WTC11 (cell line): Measurements from ENCODE around the gene RRP36. TPM values are rescaled to one million over a fixed set of nuclear protein-coding genes. Genes with fewer than 3 reads are reported as not detected.
A peak's percentile ranks its signal among the peaks of the same experiment; 100 is the strongest.

Source experiments
- ATAC-seq: fragments of 200-7000 bp; cut with Tn5 transposase; 2 replicates; pipeline ENCODE4 v1.10.0; 2021; ENCODE audit warnings: mild to moderate bottlenecking, moderate library complexity
- CTCF ChIA-PET: fragments of 300-600 bp; sonication (Branson Sonifier 250); formaldehyde crosslinking; loops from one replicate; lab custom pipeline; 2021; ENCODE audit warnings: antibody characterized with exemption; lab: Charles Lee
- POLR2A ChIA-PET: fragments of 350-600 bp; sonication (Branson Sonifier 250); formaldehyde crosslinking; loops from one replicate; lab custom pipeline; 2021; ENCODE audit warnings: antibody characterized with exemption; lab: Charles Lee
- DNase-seq: peaks from one replicate; pipeline ENCODE4 v3.0.0; 2021; ENCODE audit warnings: low spot score
- H3K27ac Mint-ChIP-seq: 2 replicates; pipeline ENCODE4 v1.8.0; 2021; ENCODE audit warnings: mixed read lengths
- H3K27me3 Mint-ChIP-seq: 2 replicates; pipeline ENCODE4 v1.8.0; 2021; ENCODE audit warnings: low read depth, mild to moderate bottlenecking, moderate library complexity, mixed read lengths
- H3K36me3 Mint-ChIP-seq: 2 replicates; pipeline ENCODE4 v1.8.0; 2021; ENCODE audit warnings: mixed read lengths
- H3K4me1 Mint-ChIP-seq: 2 replicates; pipeline ENCODE4 v1.8.0; 2022; ENCODE audit warnings: mixed read lengths
- H3K4me3 Mint-ChIP-seq: 2 replicates; pipeline ENCODE4 v1.8.0; 2021; ENCODE audit warnings: mild to moderate bottlenecking, moderate library complexity, mixed read lengths
- H3K9me3 Mint-ChIP-seq: 2 replicates; pipeline ENCODE4 v1.8.0; 2021; ENCODE audit warnings: mixed read lengths
- ARID4B ChIP-seq: sonication (generic); formaldehyde crosslinking; IDR thresholded peaks from 2 replicates; pipeline ENCODE4 v1.8.0; 2023; ENCODE audit warnings: missing genetic modification reagents, mild to moderate bottlenecking, borderline replicate concordance
- ATF3 ChIP-seq: sonication (generic); formaldehyde crosslinking; conservative IDR thresholded peaks from 2 replicates; pipeline ENCODE4 v1.8.1; 2022; ENCODE audit warnings: mild to moderate bottlenecking, missing genetic modification reagents
- CREB1 ChIP-seq: sonication (generic); formaldehyde crosslinking; IDR thresholded peaks from 2 replicates; pipeline ENCODE4 v1.8.0; 2023; ENCODE audit warnings: mild to moderate bottlenecking, missing genetic modification reagents
- E2F4 ChIP-seq: sonication (generic); formaldehyde crosslinking; IDR thresholded peaks from 2 replicates; pipeline ENCODE4 v1.8.1; 2022; ENCODE audit warnings: low read depth, mild to moderate bottlenecking, moderate library complexity, missing genetic modification reagents, borderline replicate concordance
- E2F5 ChIP-seq: sonication (generic); formaldehyde crosslinking; IDR thresholded peaks from 2 replicates; pipeline ENCODE4 v1.8.1; 2022; ENCODE audit warnings: mild to moderate bottlenecking, moderate library complexity, missing genetic modification reagents
- ESRRA ChIP-seq: sonication (generic); formaldehyde crosslinking; IDR thresholded peaks from 2 replicates; pipeline ENCODE4 v1.8.1; 2022; ENCODE audit warnings: mild to moderate bottlenecking, missing genetic modification reagents, borderline replicate concordance
- FOXJ3 ChIP-seq: sonication (generic); formaldehyde crosslinking; IDR thresholded peaks from 2 replicates; pipeline ENCODE4 v1.9.0; 2021; ENCODE audit warnings: missing genetic modification reagents, mild to moderate bottlenecking, borderline replicate concordance
- FOXK1 ChIP-seq: sonication (generic); formaldehyde crosslinking; IDR thresholded peaks from 2 replicates; pipeline ENCODE4 v1.8.0; 2022; ENCODE audit warnings: mild to moderate bottlenecking, moderate library complexity, missing genetic modification reagents
- KAT7 ChIP-seq: sonication (generic); formaldehyde crosslinking; IDR thresholded peaks from 2 replicates; pipeline ENCODE4 v1.8.1; 2023; ENCODE audit warnings: missing genetic modification reagents, mild to moderate bottlenecking, borderline replicate concordance
- NR1H2 ChIP-seq: sonication (generic); formaldehyde crosslinking; IDR thresholded peaks from 2 replicates; pipeline ENCODE4 v1.9.0; 2021; ENCODE audit warnings: mild to moderate bottlenecking, moderate library complexity, missing genetic modification reagents
- NR3C1 ChIP-seq: sonication (generic); formaldehyde crosslinking; conservative IDR thresholded peaks from 2 replicates; pipeline ENCODE4 v1.8.1; 2023; ENCODE audit warnings: low read depth, mild to moderate bottlenecking, missing genetic modification reagents
- OVOL2 ChIP-seq: fragments of 250-450 bp; sonication (Bioruptor Pico); IDR thresholded peaks from 2 replicates; pipeline ENCODE4 v1.9.0; 2021; ENCODE audit warnings: mild to moderate bottlenecking, borderline replicate concordance
- PREB ChIP-seq: sonication (generic); formaldehyde crosslinking; IDR thresholded peaks from 2 replicates; pipeline ENCODE4 v1.8.1; 2022; ENCODE audit warnings: mild to moderate bottlenecking, missing genetic modification reagents, moderate library complexity, borderline replicate concordance
- PRRX2 ChIP-seq: fragments of 250-450 bp; sonication (Bioruptor Pico); IDR thresholded peaks from 2 replicates; pipeline ENCODE4 v1.8.0; 2021; ENCODE audit warnings: mild to moderate bottlenecking
- RELA ChIP-seq: sonication (generic); formaldehyde crosslinking; IDR thresholded peaks from 2 replicates; pipeline ENCODE4 v1.8.1; 2022; ENCODE audit warnings: missing genetic modification reagents, mild to moderate bottlenecking, borderline replicate concordance
- RORB ChIP-seq: fragments of 250-450 bp; sonication (Bioruptor Pico); IDR thresholded peaks from 2 replicates; pipeline ENCODE4 v1.9.0; 2021; ENCODE audit warnings: mild to moderate bottlenecking
- TEAD4 ChIP-seq: sonication (generic); formaldehyde crosslinking; IDR thresholded peaks from 2 replicates; pipeline ENCODE4 v1.8.0; 2022; ENCODE audit warnings: mild to moderate bottlenecking, missing genetic modification reagents
- USF2 ChIP-seq: sonication (generic); formaldehyde crosslinking; IDR thresholded peaks from 2 replicates; pipeline ENCODE4 v1.8.1; 2023; ENCODE audit warnings: mild to moderate bottlenecking, missing genetic modification reagents, moderate library complexity
- ZMAT4 ChIP-seq: fragments of 250-450 bp; sonication (Bioruptor Pico); IDR thresholded peaks from 2 replicates; pipeline ENCODE4 v1.9.0; 2021; ENCODE audit warnings: mild to moderate bottlenecking
- ZNF232 ChIP-seq: sonication (generic); formaldehyde crosslinking; IDR thresholded peaks from 2 replicates; pipeline ENCODE4 v1.8.0; 2022; ENCODE audit warnings: mild to moderate bottlenecking, missing genetic modification reagents
- ZNF281 ChIP-seq: sonication (generic); formaldehyde crosslinking; IDR thresholded peaks from 2 replicates; pipeline ENCODE4 v1.8.0; 2023; ENCODE audit warnings: mild to moderate bottlenecking, missing genetic modification reagents
- ZNF317 ChIP-seq: sonication (generic); formaldehyde crosslinking; IDR thresholded peaks from 2 replicates; pipeline ENCODE4 v1.8.1; 2023; ENCODE audit warnings: low read depth, mild to moderate bottlenecking, moderate library complexity, missing genetic modification reagents, borderline replicate concordance
- ZNF396 ChIP-seq: fragments of 250-450 bp; sonication (Bioruptor Pico); IDR thresholded peaks from 2 replicates; pipeline ENCODE4 v1.8.0; 2021; ENCODE audit warnings: mild to moderate bottlenecking, moderate library complexity, borderline replicate concordance
- total RNA-seq: library from RNA; stranded (reverse); gene quantifications from 3 replicates; pipeline ENCODE4 v1.2.3, GENCODE V29; 2021

The RRP36 gene
- total RNA-seq, 1 experiment from 2014 or later = 81.0 TPM

GRCh38 chr6:43058531-43058930 lies 37.1 kb downstream of the RRP36 start (continued):
- TF ChIP-seq FOXK1 (CRISPR knock-in tag) (no peak), RORB (CRISPR knock-in tag) (no peak), ZNF317 (no peak), USF2 (CRISPR knock-in tag) (no peak), KAT7 (CRISPR knock-in tag) (no peak), ATF3 (no peak), FOXJ3 (no peak), ZNF281 (CRISPR knock-in tag) (no peak), ZNF396 (CRISPR knock-in tag) (no peak), ESRRA (CRISPR knock-in tag) (no peak), PREB (CRISPR knock-in tag) (no peak)

GRCh38 chr6:43059168-43060033 lies 38.0 kb downstream of the RRP36 start, which contains the start of the genes KLC4 and MRPL2:
KLC4 (plus strand) TSS chr6:43059631; CDS start chr6:43061336, 1,705 bp downstream.
MRPL2 (minus strand) TSS chr6:43059434; CDS start chr6:43059381, 53 bp downstream.
- H3K27ac Mint-ChIP-seq = peak within 1 kb of the TSS; percentile 99
- peaks cover 21% of the 10 kb centered on the region for H3K4me1 Mint-ChIP-seq
- CTCF ChIA-PET = interaction anchor here (0.8 to 3.3 kb wide), 9 partner anchors 17 to 169 kb away, joined by 3 to 24 read pairs (median 4); partner anchors contain the start of genes DNPH1, KLHDC3 and PTK7
- POLR2A ChIA-PET = interaction anchor here (0.6 to 1.5 kb wide), 18 partner anchors 14 to 302 kb away, joined by 3 to 9 read pairs (median 4); partner anchors contain the start of genes BICRAL, KLHDC3, MEA1 and PEX6
- peaks cover 21% of the 10 kb centered on the region for H3K36me3 Mint-ChIP-seq
- H3K4me3 Mint-ChIP-seq = peak within 1 kb of the TSS; percentile 91
- no peaks in the 10 kb centered on the region for H3K9me3 Mint-ChIP-seq
- no peaks in the 10 kb centered on the region for H3K27me3 Mint-ChIP-seq
- peak; percentile 94 for ATAC-seq
- peak; percentile 99 for DNase-seq
- TF ChIP-seq NR1H2 (CRISPR knock-in tag) (no peak), TEAD4 (CRISPR knock-in tag) (no peak), E2F4 (no peak), ZMAT4 (CRISPR knock-in tag) (no peak), ZNF232 (peak; percentile 8; the same call in 1 of the 2 replicates), RELA (CRISPR knock-in tag) (no peak), CREB1 (CRISPR knock-in tag) (peak; percentile 81; the same call in 1 of the 2 replicates), OVOL2 (CRISPR knock-in tag) (no peak), PRRX2 (CRISPR knock-in tag) (no peak), NR3C1 (CRISPR knock-in tag) (no peak), ARID4B (peak; percentile 49; the same call in 1 of the 2 replicates), E2F5 (CRISPR knock-in tag) (no peak)
